GM19463 (cell line): ENCODE data around the gene TMCC1.

Source experiments
- ATAC-seq: cut with Tn5 transposase; IDR thresholded peaks from one replicate; pipeline ENCODE4 v1.9.1; 2021; ENCODE audit warnings: mild to moderate bottlenecking, moderate library complexity; ENCODE audit not compliant: unreplicated experiment

TMCC1 gene

DNA sequence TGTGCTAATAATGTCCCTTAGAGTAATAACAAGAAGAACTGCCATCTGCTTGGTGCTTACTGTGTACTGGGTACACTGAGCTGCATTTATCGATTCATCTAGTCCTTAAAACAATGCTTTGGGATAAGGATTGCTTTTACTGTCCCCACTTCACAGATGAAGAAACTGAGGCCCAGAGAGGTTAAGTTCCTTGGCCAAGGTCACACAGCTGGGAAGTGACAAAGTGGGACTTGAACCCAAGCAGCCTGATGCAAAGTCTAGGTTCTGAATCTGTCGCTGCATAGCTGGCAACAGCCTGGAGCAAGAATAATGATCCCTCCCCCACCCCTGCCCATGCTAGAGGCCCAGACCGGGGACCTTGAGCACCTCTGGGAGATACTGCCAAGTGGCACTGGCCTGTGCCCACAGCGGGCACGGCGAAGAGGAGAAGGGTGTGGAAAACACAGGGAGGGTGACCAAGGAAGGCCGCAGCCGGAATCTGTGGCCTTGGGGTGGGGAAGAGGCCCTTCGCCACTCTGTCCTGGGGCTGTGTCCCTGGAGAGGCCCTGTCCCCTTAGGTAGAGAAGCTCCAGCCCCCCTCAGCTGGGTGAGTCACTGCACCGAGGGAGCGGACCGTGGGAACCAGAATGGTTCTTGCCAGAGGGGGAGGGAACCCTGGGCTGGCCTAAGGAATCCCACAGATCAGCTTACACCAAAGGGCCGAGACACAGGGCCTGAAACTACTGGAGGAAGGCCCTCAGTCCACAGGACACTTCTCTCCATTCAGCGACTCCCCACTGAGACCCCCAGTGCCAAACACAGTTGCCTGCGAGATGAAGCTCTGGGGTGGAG lies 290.6 kb downstream of the TMCC1 start:
- no peak for ATAC-seq

DNA sequence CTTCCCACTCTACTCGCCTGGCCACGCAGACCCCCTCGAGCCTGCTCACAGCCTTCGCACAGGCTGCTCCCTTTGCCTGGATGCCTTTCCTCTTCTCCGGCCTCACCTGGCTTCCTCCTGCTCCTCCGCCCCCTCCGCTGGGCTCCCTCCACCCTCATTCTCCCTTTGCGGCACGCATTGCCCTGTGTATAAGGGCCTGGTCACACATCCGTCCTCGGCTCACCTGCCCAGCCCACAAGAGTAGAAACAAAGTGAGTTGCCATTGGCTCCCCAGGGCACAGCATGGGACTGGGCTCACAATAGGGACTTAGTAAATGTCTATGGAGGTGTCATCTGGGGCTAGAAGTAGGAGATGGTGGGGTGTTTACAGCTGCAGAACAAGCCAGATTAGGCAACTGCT lies 291.2 kb downstream of the TMCC1 start:
- ATAC-seq: no peak

DNA sequence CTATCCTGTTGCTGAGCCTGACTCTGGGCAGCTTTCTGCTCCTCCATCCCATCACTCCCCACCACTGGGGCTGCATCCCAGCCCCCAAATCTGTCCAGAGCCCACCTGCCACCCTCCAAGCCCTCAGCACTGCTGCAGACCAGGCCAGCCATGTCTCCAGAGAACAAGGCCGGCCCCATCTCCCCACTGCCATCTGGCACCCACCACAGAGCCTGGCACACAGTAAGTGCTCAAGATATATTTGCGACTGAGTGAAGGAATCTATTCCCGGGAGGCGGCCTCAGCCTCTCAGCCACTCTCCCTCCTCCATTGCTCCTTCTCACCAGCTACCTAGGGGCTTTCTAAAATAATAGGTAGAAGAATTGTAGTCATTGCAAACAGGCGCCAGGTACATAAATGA lies 291.8 kb downstream of the TMCC1 start:
- ATAC-seq: no peak

DNA sequence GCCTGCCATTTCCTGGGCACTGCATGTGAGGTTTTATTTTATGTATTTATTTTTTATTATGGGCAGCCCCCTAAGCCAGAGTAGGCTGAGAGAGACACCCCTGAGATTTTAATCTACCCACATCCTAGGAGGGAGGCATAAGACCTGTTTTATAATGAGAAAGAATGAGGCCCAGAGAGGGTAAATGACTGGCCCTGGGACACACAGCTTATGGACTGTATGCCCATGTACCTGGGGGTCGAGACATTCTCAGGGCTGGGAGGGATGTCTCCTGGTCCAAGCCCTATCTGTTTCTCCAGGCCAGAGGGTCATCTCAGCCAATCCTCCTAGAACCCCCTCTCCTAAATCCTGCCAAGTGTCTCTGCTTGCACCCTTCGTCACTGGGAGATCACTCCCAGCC lies 293.2 kb downstream of the TMCC1 start:
- no peak for ATAC-seq

DNA sequence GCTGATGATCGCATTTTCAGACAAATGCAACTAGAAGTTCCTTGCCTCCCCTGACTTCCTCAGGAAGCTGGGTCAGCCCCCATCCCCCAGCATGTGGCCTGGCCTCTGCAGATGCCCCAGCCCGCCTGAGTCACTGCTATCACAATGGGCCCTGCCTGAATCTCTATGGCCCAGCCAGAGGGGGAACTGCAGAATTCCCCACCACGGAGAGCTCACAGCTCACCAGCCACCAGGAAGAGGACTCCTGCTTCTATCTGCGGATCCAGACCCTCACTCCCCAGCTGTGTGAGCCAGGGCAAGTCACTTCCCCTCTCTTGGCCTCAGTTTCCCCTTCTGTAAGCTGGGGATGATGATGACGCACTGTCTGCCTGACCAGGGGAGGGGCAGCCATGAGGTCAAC lies 293.9 kb downstream of the TMCC1 start:
- ATAC-seq: no peak

DNA sequence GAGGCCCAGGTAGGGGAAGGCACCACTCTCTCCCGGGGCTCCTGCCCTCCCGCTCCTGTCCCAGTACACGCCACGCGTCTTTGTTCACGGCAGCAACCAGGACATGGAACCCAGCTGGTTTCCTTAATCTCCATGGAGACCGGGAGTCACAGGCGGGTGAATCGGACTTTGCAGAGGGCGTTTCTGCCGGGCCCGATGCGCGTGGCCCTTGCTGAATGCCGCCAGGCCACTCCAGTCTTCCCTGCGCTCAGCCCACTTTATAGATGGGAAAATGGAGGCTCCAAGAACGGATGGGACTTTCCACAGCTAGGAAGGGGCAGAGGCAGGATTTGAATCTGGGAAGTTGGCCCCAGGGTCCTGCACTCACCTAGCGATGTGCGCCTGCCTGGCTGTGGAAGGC lies 294.4 kb downstream of the TMCC1 start:
- no peak for ATAC-seq

DNA sequence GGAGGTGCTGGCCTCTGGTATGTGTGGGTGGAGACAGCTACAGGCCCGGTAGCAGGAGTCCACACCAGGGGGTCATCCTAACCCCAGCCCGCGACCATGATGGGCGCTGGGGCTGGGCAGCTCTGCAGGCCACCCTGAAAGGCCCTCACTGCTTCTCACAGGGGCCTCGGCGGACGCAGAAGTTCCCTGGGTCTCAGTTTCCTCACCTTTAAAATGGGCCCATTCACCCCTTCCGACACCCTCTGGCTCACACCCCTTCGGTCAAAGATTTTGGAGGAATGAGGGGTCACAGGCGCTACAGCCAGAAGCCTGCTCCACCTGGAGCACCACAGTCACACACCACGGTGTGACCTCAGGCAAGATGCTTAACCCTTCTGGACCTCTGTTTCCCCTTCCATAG lies 295.0 kb downstream of the TMCC1 start:
- ATAC-seq: no peak

DNA sequence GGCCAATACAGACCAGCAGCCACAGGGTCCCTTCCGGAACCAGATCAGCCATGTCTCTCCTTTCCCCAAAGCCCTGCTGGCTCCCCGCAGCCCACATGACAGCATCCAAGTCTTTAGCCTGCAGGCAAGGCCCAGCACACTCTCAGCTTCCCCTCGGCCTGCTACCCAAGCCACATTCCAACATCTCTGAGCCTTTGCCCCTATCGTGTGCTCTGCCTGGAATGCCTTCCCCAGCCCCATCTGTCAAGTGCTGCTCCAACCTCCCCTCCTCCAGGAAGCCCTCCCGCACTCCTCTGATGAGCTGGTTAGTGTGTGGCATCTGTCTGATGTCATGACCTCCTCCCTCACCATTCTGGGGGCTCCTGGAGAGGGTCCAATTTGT lies 295.5 kb downstream of the TMCC1 start:
- ATAC-seq: no peak
